IMR-90 (cell line): ENCODE measurements around the gene LRPAP1. TPM values are rescaled to one million over a fixed set of nuclear protein-coding genes. Genes with fewer than 3 reads are reported as not detected.

ENCODE experiments used
- ATAC-seq: fragments of 200-7000 bp; cut with Tn5 transposase; 2 replicates; pipeline ENCODE4 v1.9.1; 2020; ENCODE audit warnings: low read depth, mild to moderate bottlenecking, moderate library complexity
- BruUV-seq: library from RNA; stranded (reverse); fragments of 400-500 nt; replicated peaks from 2 replicates; lab custom pipeline; 2021; lab: Mats Ljungman, UMichigan
- CTCF ChIA-PET: fragments of 300-600 bp; formaldehyde crosslinking; extraction: SDS; loops from one replicate; lab custom pipeline; 2021; ENCODE audit warnings: antibody characterized with exemption; lab: Yijun Ruan, JAX
- POLR2A ChIA-PET: fragments of 300-600 bp; sonication (Branson Sonifier 250); formaldehyde crosslinking; loops from one replicate; lab custom pipeline; 2022; ENCODE audit warnings: antibody characterized with exemption; ENCODE audit not compliant: unreplicated experiment; lab: Charles Lee
- DNase-seq: peaks from one replicate; pipeline ENCODE4 v3.0.0; 2013
- H2AFZ ChIP-seq: replicated peaks from 2 replicates; pipeline ENCODE3; 2013; ENCODE audit warnings: low read length, mild to moderate bottlenecking; ENCODE audit not compliant: poor library complexity
- H2AK5ac ChIP-seq: 2 replicates; pipeline ENCODE4 v1.6.1; 2013; ENCODE audit warnings: low read depth, low read length, inconsistent platforms
- H2AK9ac ChIP-seq: replicated peaks from 2 replicates; pipeline ENCODE3; 2013; ENCODE audit warnings: mild to moderate bottlenecking, low read depth, low read length, moderate library complexity; ENCODE audit not compliant: poor library complexity
- H2BK120ac ChIP-seq: 2 replicates; pipeline ENCODE4 v1.6.1; 2013; ENCODE audit warnings: low read depth, low read length, inconsistent platforms
- H2BK15ac ChIP-seq: 3 replicates; pipeline ENCODE4 v1.6.1; 2013; ENCODE audit warnings: low read depth, low read length, inconsistent platforms
- H2BK20ac ChIP-seq: 2 replicates; pipeline ENCODE4 v1.6.1; 2013; ENCODE audit warnings: low read depth, mild to moderate bottlenecking, inconsistent platforms, low read length, moderate library complexity
- H2BK5ac ChIP-seq: 2 replicates; pipeline ENCODE4 v1.6.1; 2013; ENCODE audit warnings: mild to moderate bottlenecking, low read depth, low read length, inconsistent platforms; ENCODE audit not compliant: poor library complexity, severe bottlenecking
- H3K14ac ChIP-seq: replicated peaks from 2 replicates; pipeline ENCODE4 v1.6.1; 2013; ENCODE audit warnings: low read depth, low read length, inconsistent platforms
- H3K18ac ChIP-seq: 2 replicates; pipeline ENCODE4 v1.6.1; 2013; ENCODE audit warnings: low read depth, low read length, control low read depth
- H3K23ac ChIP-seq: 2 replicates; pipeline ENCODE4 v1.6.1; 2013; ENCODE audit warnings: low read depth, low read length, inconsistent platforms
- H3K27ac ChIP-seq: 2 replicates; pipeline ENCODE4 v1.5.1; 2013; ENCODE audit warnings: mild to moderate bottlenecking, control low read depth, low read length; ENCODE audit not compliant: insufficient read depth
- H3K27me3 ChIP-seq: 2 replicates; pipeline ENCODE4 v1.6.1; 2013; ENCODE audit warnings: low read length; ENCODE audit not compliant: control insufficient read depth, insufficient read depth
- H3K36me3 ChIP-seq: 2 replicates; pipeline ENCODE4 v1.6.1; 2013; ENCODE audit warnings: low read length, mixed read lengths; ENCODE audit not compliant: control insufficient read depth, insufficient read depth
- H3K4ac ChIP-seq: 2 replicates; pipeline ENCODE4 v1.6.1; 2013; ENCODE audit warnings: low read depth, low read length, inconsistent platforms
- H3K4me1 ChIP-seq: 2 replicates; pipeline ENCODE4 v1.6.1; 2013; ENCODE audit warnings: low read length, mixed read lengths; ENCODE audit not compliant: control insufficient read depth, insufficient read depth
- H3K4me2 ChIP-seq: 2 replicates; pipeline ENCODE4 v1.6.1; 2013; ENCODE audit warnings: low read depth, mild to moderate bottlenecking, control low read depth, low read length, moderate library complexity
- H3K4me3 ChIP-seq: 2 replicates; pipeline ENCODE4 v1.5.1; 2013; ENCODE audit warnings: low read depth, mild to moderate bottlenecking, control low read depth, low read length, moderate library complexity; ENCODE audit not compliant: insufficient read depth
- H3K56ac ChIP-seq: 2 replicates; pipeline ENCODE4 v1.6.1; 2013; ENCODE audit warnings: low read length, inconsistent platforms; ENCODE audit not compliant: insufficient read depth; ENCODE audit errors: extremely low read depth
- H3K79me1 ChIP-seq, 2 experiments: 2 replicates each; pipeline ENCODE4 v1.6.1; 2013; ENCODE audit warnings: low read length in 2 of 2, inconsistent platforms in 1 of 2, low read depth in 1 of 2
- H3K9ac ChIP-seq: 2 replicates; pipeline ENCODE4 v1.6.1; 2013; ENCODE audit warnings: low read depth, low read length, control low read depth
- H3K9me1 ChIP-seq: 2 replicates; pipeline ENCODE4 v1.6.1; 2013; ENCODE audit warnings: low read length, inconsistent platforms; ENCODE audit not compliant: insufficient read depth
- H3K9me3 ChIP-seq: 2 replicates; pipeline ENCODE4 v1.6.1; 2013; ENCODE audit warnings: low read length; ENCODE audit not compliant: control insufficient read depth, insufficient read depth
- H4K20me1 ChIP-seq: 2 replicates; pipeline ENCODE4 v1.6.1; 2013; ENCODE audit warnings: low read length, inconsistent platforms; ENCODE audit not compliant: insufficient read depth
- H4K5ac ChIP-seq: 2 replicates; pipeline ENCODE4 v1.6.1; 2013; ENCODE audit warnings: mild to moderate bottlenecking, low read depth, low read length, control low read depth
- H4K8ac ChIP-seq, 2 experiments: 2 replicates each; pipeline ENCODE4 v1.6.1; 2013; ENCODE audit warnings: low read depth in 2 of 2, low read length in 2 of 2, control low read depth in 1 of 2, inconsistent platforms in 1 of 2
- H4K91ac ChIP-seq: 2 replicates; pipeline ENCODE4 v1.6.1; 2013; ENCODE audit warnings: low read depth, low read length, inconsistent platforms; ENCODE audit not compliant: insufficient read depth
- CHD1 ChIP-seq: IDR thresholded peaks from 2 replicates; pipeline ENCODE4 v1.6.1; 2012; ENCODE audit warnings: low read depth, low read length, improper control_type of control experiment
- WGBS, 2 experiments: methylation state at CpG; one replicate each; pipeline versions ENCODE4 v1.1.5 to v1.1.7; 2013; ENCODE audit warnings: missing lambda C conversion rate in 2 of 2; ENCODE audit not compliant: insufficient read length in 1 of 2; ENCODE audit errors: extremely low coverage in 2 of 2; 5-methylcytosine and 5-hydroxymethylcytosine counted together
- dilution Hi-C: fragments of 300-500 bp; cut with HindIII; formaldehyde crosslinking; loops from one replicate; pipeline ENCODE4 v1.14.3; 2018; ENCODE audit warnings: low sequenced_read_pairs; ENCODE audit not compliant: unreplicated experiment
- in situ Hi-C: fragments of 300-500 bp; cut with MboI; formaldehyde crosslinking; loops from 3 replicates; pipeline ENCODE4 v1.14.3; 2019; ENCODE audit warnings: low sequenced_read_pairs, inconsistent platforms, mixed read lengths
- intact Hi-C: fragments of 100-400 bp; cut with micrococcal nuclease; formaldehyde crosslinking; loops from 2 replicates; pipeline ENCODE4 v1.10.0; 2022
- polyA plus RNA-seq, 3 experiments: library from polyadenylated mRNA; depleted of rRNA; stranded (reverse); fragments of >200 nt; gene quantifications; 2 replicates each; pipeline ENCODE4 v1.2.3, GENCODE V29; 2012; ENCODE audit warnings: low replicate concordance in 1 of 3
- total RNA-seq: library from RNA; depleted of rRNA; stranded (reverse); fragments of >200 nt; gene quantifications from 2 replicates; pipeline ENCODE4 v1.2.3, GENCODE V29; 2012

LRPAP1 gene
- total and polyA plus RNA-seq, 2 of the 4 experiments (the other 2 are of a cell fraction) = 135 to 175 TPM

GRCh38 chr4:3482707-3483106 lies 49.5 kb downstream of the LRPAP1 start:
- POLR2A ChIA-PET = no interaction called here
- intact Hi-C loops = loop anchor here (5.0 kb wide), 2 partner anchors 290 to 375 kb away; no protein-coding TSS in a partner anchor

More at GRCh38 chr4:3482707-3483106, 49.5 kb downstream of the LRPAP1 start:
- no peaks in the 10 kb centered on the region for H3K79me1 ChIP-seq
- no peak overlapping the region for H2AK9ac ChIP-seq
- no peaks in the 10 kb centered on the region for H3K9me1 ChIP-seq
- H3K36me3 ChIP-seq = no peaks in the 10 kb centered on the region
- no TSS peak for BruUV-seq
- H3K14ac ChIP-seq = no peak overlapping the region
- 60% methylated on average over 1 of the region's 12 CpGs; no CpG with 5 or more reads in 1 of the 2 experiments for WGBS, 2 experiments
- no peak overlapping the region for H2AK5ac ChIP-seq
- no peak overlapping the region for H3K4me3 ChIP-seq
- CTCF ChIA-PET = no interaction called here
- H3K9me3 ChIP-seq = no peaks in the 10 kb centered on the region
- H2BK15ac ChIP-seq = no peak overlapping the region
- H4K8ac ChIP-seq = no peak overlapping the region
- in situ Hi-C loops (no loop called here), dilution Hi-C loops (no loop called here)
- DNase-seq (no peak), ATAC-seq (no peak)
- H3K4ac ChIP-seq = no peak overlapping the region
- H2BK120ac ChIP-seq = no peak overlapping the region
- no peak overlapping the region for H3K27ac ChIP-seq
- H3K23ac ChIP-seq = no peak overlapping the region
- H2BK5ac ChIP-seq = no peak overlapping the region
- no peaks in the 10 kb centered on the region for H3K4me1 ChIP-seq
- H2AFZ ChIP-seq = no peak overlapping the region
- no peak overlapping the region for H3K9ac ChIP-seq
- H3K4me2 ChIP-seq = no peak overlapping the region
- H4K5ac ChIP-seq = no peak overlapping the region
- H2BK20ac ChIP-seq = no peak overlapping the region
- no peak overlapping the region for H4K91ac ChIP-seq
- no peak overlapping the region for H3K56ac ChIP-seq
- H3K27me3 ChIP-seq = peaks cover 55% of the 10 kb centered on the region
- H3K18ac ChIP-seq = no peak overlapping the region
- no peak for TF ChIP-seq CHD1
- H4K20me1 ChIP-seq = no peaks in the 10 kb centered on the region
